HL-60 (cell line): ENCODE results near the gene TXNRD3.

ENCODE experiments used
- TF ChIP-seq, protein P1 (sequence below): IDR thresholded peaks from one replicate; pipeline ENCODE4 v1.5.1; 2011; ENCODE audit warnings: low read length, control low read depth, inconsistent platforms; ENCODE audit not compliant: insufficient read depth
- TF ChIP-seq, protein P2 (sequence below): IDR thresholded peaks from 2 replicates; pipeline ENCODE4 v1.6.1; 2012; ENCODE audit warnings: low read depth; ENCODE audit not compliant: insufficient replicate concordance

DNA sequence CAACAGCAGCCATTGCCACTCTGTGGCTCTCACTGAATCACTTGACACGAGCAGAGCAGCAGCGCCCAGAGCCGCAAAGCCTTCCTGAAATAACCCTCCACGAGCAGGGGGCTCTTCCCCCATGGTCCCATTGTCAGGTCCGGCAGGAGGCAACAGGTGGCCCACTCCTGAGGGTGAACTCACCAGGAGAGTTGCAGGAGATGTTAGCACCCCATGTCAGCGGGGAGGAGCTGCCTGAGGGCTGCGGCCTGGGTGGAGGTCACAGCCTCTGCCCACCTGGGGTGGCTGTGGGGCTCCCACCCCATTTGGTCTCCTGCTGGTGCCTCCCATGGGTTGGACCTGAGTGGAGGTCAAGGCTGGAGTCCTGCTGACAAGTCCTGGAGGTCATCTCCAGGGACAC lies 83.8 kb downstream of the TXNRD3 start:
- TF ChIP-seq, protein P1, sequence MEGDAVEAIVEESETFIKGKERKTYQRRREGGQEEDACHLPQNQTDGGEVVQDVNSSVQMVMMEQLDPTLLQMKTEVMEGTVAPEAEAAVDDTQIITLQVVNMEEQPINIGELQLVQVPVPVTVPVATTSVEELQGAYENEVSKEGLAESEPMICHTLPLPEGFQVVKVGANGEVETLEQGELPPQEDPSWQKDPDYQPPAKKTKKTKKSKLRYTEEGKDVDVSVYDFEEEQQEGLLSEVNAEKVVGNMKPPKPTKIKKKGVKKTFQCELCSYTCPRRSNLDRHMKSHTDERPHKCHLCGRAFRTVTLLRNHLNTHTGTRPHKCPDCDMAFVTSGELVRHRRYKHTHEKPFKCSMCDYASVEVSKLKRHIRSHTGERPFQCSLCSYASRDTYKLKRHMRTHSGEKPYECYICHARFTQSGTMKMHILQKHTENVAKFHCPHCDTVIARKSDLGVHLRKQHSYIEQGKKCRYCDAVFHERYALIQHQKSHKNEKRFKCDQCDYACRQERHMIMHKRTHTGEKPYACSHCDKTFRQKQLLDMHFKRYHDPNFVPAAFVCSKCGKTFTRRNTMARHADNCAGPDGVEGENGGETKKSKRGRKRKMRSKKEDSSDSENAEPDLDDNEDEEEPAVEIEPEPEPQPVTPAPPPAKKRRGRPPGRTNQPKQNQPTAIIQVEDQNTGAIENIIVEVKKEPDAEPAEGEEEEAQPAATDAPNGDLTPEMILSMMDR: no peak
- TF ChIP-seq, protein P2, sequence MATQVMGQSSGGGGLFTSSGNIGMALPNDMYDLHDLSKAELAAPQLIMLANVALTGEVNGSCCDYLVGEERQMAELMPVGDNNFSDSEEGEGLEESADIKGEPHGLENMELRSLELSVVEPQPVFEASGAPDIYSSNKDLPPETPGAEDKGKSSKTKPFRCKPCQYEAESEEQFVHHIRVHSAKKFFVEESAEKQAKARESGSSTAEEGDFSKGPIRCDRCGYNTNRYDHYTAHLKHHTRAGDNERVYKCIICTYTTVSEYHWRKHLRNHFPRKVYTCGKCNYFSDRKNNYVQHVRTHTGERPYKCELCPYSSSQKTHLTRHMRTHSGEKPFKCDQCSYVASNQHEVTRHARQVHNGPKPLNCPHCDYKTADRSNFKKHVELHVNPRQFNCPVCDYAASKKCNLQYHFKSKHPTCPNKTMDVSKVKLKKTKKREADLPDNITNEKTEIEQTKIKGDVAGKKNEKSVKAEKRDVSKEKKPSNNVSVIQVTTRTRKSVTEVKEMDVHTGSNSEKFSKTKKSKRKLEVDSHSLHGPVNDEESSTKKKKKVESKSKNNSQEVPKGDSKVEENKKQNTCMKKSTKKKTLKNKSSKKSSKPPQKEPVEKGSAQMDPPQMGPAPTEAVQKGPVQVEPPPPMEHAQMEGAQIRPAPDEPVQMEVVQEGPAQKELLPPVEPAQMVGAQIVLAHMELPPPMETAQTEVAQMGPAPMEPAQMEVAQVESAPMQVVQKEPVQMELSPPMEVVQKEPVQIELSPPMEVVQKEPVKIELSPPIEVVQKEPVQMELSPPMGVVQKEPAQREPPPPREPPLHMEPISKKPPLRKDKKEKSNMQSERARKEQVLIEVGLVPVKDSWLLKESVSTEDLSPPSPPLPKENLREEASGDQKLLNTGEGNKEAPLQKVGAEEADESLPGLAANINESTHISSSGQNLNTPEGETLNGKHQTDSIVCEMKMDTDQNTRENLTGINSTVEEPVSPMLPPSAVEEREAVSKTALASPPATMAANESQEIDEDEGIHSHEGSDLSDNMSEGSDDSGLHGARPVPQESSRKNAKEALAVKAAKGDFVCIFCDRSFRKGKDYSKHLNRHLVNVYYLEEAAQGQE: no peak
